WTC11 (cell line): Measurements from ENCODE around the gene RUSC2. TPM values are rescaled to one million over a fixed set of nuclear protein-coding genes. Genes with fewer than 3 reads are reported as not detected.

Experiments
- ATAC-seq: fragments of 200-7000 bp; cut with Tn5 transposase; 2 replicates; pipeline ENCODE4 v1.10.0; 2021; ENCODE audit warnings: mild to moderate bottlenecking, moderate library complexity
- CTCF ChIA-PET: fragments of 300-600 bp; sonication (Branson Sonifier 250); formaldehyde crosslinking; loops from one replicate; lab custom pipeline; 2021; ENCODE audit warnings: antibody characterized with exemption; lab: Charles Lee
- POLR2A ChIA-PET: fragments of 350-600 bp; sonication (Branson Sonifier 250); formaldehyde crosslinking; loops from one replicate; lab custom pipeline; 2021; ENCODE audit warnings: antibody characterized with exemption; lab: Charles Lee
- DNase-seq: peaks from one replicate; pipeline ENCODE4 v3.0.0; 2021; ENCODE audit warnings: low spot score
- H3K27ac Mint-ChIP-seq: 2 replicates; pipeline ENCODE4 v1.8.0; 2021; ENCODE audit warnings: mixed read lengths
- H3K27me3 Mint-ChIP-seq: 2 replicates; pipeline ENCODE4 v1.8.0; 2021; ENCODE audit warnings: low read depth, mild to moderate bottlenecking, moderate library complexity, mixed read lengths
- H3K36me3 Mint-ChIP-seq: 2 replicates; pipeline ENCODE4 v1.8.0; 2021; ENCODE audit warnings: mixed read lengths
- H3K4me1 Mint-ChIP-seq: 2 replicates; pipeline ENCODE4 v1.8.0; 2022; ENCODE audit warnings: mixed read lengths
- H3K4me3 Mint-ChIP-seq: 2 replicates; pipeline ENCODE4 v1.8.0; 2021; ENCODE audit warnings: mild to moderate bottlenecking, moderate library complexity, mixed read lengths
- H3K9me3 Mint-ChIP-seq: 2 replicates; pipeline ENCODE4 v1.8.0; 2021; ENCODE audit warnings: mixed read lengths
- CBFB ChIP-seq: sonication (generic); formaldehyde crosslinking; IDR thresholded peaks from 2 replicates; pipeline ENCODE4 v1.8.1; 2022; ENCODE audit warnings: mild to moderate bottlenecking, low read depth, missing genetic modification reagents
- CREM ChIP-seq: sonication (generic); formaldehyde crosslinking; IDR thresholded peaks from 2 replicates; pipeline ENCODE4 v1.8.1; 2022; ENCODE audit warnings: mild to moderate bottlenecking, missing genetic modification reagents, moderate library complexity
- CTCF ChIP-seq: fragments of 200-600 bp; IDR thresholded peaks from 2 replicates; pipeline ENCODE4 v1.8.0; 2022; ENCODE audit warnings: antibody characterized with exemption
- E2F4 ChIP-seq: sonication (generic); formaldehyde crosslinking; IDR thresholded peaks from 2 replicates; pipeline ENCODE4 v1.8.1; 2022; ENCODE audit warnings: low read depth, mild to moderate bottlenecking, moderate library complexity, missing genetic modification reagents, borderline replicate concordance
- ESRRA ChIP-seq: sonication (generic); formaldehyde crosslinking; IDR thresholded peaks from 2 replicates; pipeline ENCODE4 v1.8.1; 2022; ENCODE audit warnings: mild to moderate bottlenecking, missing genetic modification reagents, borderline replicate concordance
- FOXJ3 ChIP-seq: sonication (generic); formaldehyde crosslinking; IDR thresholded peaks from 2 replicates; pipeline ENCODE4 v1.9.0; 2021; ENCODE audit warnings: missing genetic modification reagents, mild to moderate bottlenecking, borderline replicate concordance
- FOXP1 ChIP-seq: sonication (generic); formaldehyde crosslinking; IDR thresholded peaks from 2 replicates; pipeline ENCODE4 v1.8.0; 2022; ENCODE audit warnings: missing genetic modification reagents, mild to moderate bottlenecking, moderate library complexity, borderline replicate concordance
- GABPB1 ChIP-seq: sonication (generic); formaldehyde crosslinking; IDR thresholded peaks from 2 replicates; pipeline ENCODE4 v1.8.1; 2023; ENCODE audit warnings: mild to moderate bottlenecking, missing genetic modification reagents
- NFE2L1 ChIP-seq: sonication (generic); formaldehyde crosslinking; IDR thresholded peaks from 2 replicates; pipeline ENCODE4 v1.8.1; 2023; ENCODE audit warnings: missing genetic modification reagents
- PRRX2 ChIP-seq: fragments of 250-450 bp; sonication (Bioruptor Pico); IDR thresholded peaks from 2 replicates; pipeline ENCODE4 v1.8.0; 2021; ENCODE audit warnings: mild to moderate bottlenecking
- RELA ChIP-seq: sonication (generic); formaldehyde crosslinking; IDR thresholded peaks from 2 replicates; pipeline ENCODE4 v1.8.1; 2022; ENCODE audit warnings: missing genetic modification reagents, mild to moderate bottlenecking, borderline replicate concordance
- RORB ChIP-seq: fragments of 250-450 bp; sonication (Bioruptor Pico); IDR thresholded peaks from 2 replicates; pipeline ENCODE4 v1.9.0; 2021; ENCODE audit warnings: mild to moderate bottlenecking
- SP1 ChIP-seq: sonication (generic); formaldehyde crosslinking; conservative IDR thresholded peaks from 2 replicates; pipeline ENCODE4 v1.8.1; 2022; ENCODE audit warnings: missing genetic modification reagents
- STAT6 ChIP-seq: sonication (generic); formaldehyde crosslinking; conservative IDR thresholded peaks from 2 replicates; pipeline ENCODE4 v1.8.1; 2023; ENCODE audit warnings: mild to moderate bottlenecking, low read depth, missing genetic modification reagents, moderate library complexity
- TEAD1 ChIP-seq: sonication (generic); formaldehyde crosslinking; IDR thresholded peaks from 2 replicates; pipeline ENCODE4 v1.8.0; 2022; ENCODE audit warnings: mild to moderate bottlenecking, missing genetic modification reagents
- TEAD4 ChIP-seq: sonication (generic); formaldehyde crosslinking; IDR thresholded peaks from 2 replicates; pipeline ENCODE4 v1.8.0; 2022; ENCODE audit warnings: mild to moderate bottlenecking, missing genetic modification reagents
- TP53 ChIP-seq: sonication (generic); formaldehyde crosslinking; IDR thresholded peaks from 2 replicates; pipeline ENCODE4 v1.8.1; 2023; ENCODE audit warnings: mild to moderate bottlenecking, missing genetic modification reagents
- USF2 ChIP-seq: sonication (generic); formaldehyde crosslinking; IDR thresholded peaks from 2 replicates; pipeline ENCODE4 v1.8.1; 2023; ENCODE audit warnings: mild to moderate bottlenecking, missing genetic modification reagents, moderate library complexity
- ZNF232 ChIP-seq: sonication (generic); formaldehyde crosslinking; IDR thresholded peaks from 2 replicates; pipeline ENCODE4 v1.8.0; 2022; ENCODE audit warnings: mild to moderate bottlenecking, missing genetic modification reagents
- ZNF281 ChIP-seq: sonication (generic); formaldehyde crosslinking; IDR thresholded peaks from 2 replicates; pipeline ENCODE4 v1.8.0; 2023; ENCODE audit warnings: mild to moderate bottlenecking, missing genetic modification reagents
- ZNF416 ChIP-seq: fragments of 250-450 bp; sonication (Bioruptor Pico); IDR thresholded peaks from 2 replicates; pipeline ENCODE4 v1.9.0; 2021; ENCODE audit warnings: mild to moderate bottlenecking, inconsistent platforms
- ZNF423 ChIP-seq: fragments of 250-450 bp; sonication (Bioruptor Pico); IDR thresholded peaks from 2 replicates; pipeline ENCODE4 v2.1.2; 2022; ENCODE audit warnings: mild to moderate bottlenecking, moderate library complexity
- total RNA-seq: library from RNA; stranded (reverse); gene quantifications from 3 replicates; pipeline ENCODE4 v1.2.3, GENCODE V29; 2021

Gene RUSC2
- total RNA-seq, 1 experiment from 2014 or later: 9.4 TPM

- TF ChIP-seq STAT6 (CRISPR knock-in tag) (no peak), ZNF232 (no peak), PRRX2 (CRISPR knock-in tag) (no peak)
These were observed 26.6 kb downstream of the RUSC2 start (continued) for GRCh38 chr9:35516479-35516878.

GRCh38 chr9:35517131-35517530, 27.2 kb downstream of the RUSC2 start:
- no peaks in the 10 kb centered on the region for H3K27me3 Mint-ChIP-seq
- H3K4me3 Mint-ChIP-seq: no peak overlapping the region
- ATAC-seq (no peak), DNase-seq (no peak)
- POLR2A ChIA-PET: no interaction called here
- CTCF ChIA-PET: no interaction called here
- no peaks in the 10 kb centered on the region for H3K36me3 Mint-ChIP-seq
- peaks cover 47% of the 10 kb centered on the region for H3K4me1 Mint-ChIP-seq
- no peak for TF ChIP-seq CBFB
- no peak for TF ChIP-seq GABPB1 (CRISPR knock-in tag)
- no peak for TF ChIP-seq TEAD1 (CRISPR knock-in tag)
- TF ChIP-seq SP1: no peak
- H3K27ac Mint-ChIP-seq: peak overlapping the region; percentile 96
- H3K9me3 Mint-ChIP-seq: no peaks in the 10 kb centered on the region

- ChIA-PET POLR2A (interaction anchor here (0.9 to 1.2 kb wide), 2 partner anchors 20 to 36 kb away, joined by 4 to 6 read pairs; no protein-coding TSS in a partner anchor), CTCF (interaction anchor here (0.9 to 1.7 kb wide), 7 partner anchors 21 to 527 kb away, joined by 3 to 14 read pairs (median 3); no protein-coding TSS in a partner anchor)
- DNase-seq: no peak
- no peaks in the 10 kb centered on the region for H3K36me3 Mint-ChIP-seq
- H3K9me3 Mint-ChIP-seq: no peaks in the 10 kb centered on the region
- no peaks in the 10 kb centered on the region for H3K27me3 Mint-ChIP-seq
- H3K4me3 Mint-ChIP-seq: no peak overlapping the region
- no peak; the same call in 1 of the 2 replicates for ATAC-seq
- TF ChIP-seq NFE2L1 (no peak), RELA (CRISPR knock-in tag) (no peak), FOXP1 (CRISPR knock-in tag) (no peak), FOXJ3 (CRISPR knock-in tag) (no peak), E2F4 (CRISPR knock-in tag) (no peak), RORB (no peak), SP1 (no peak), ZNF423 (CRISPR knock-in tag) (no peak), ZNF416 (CRISPR knock-in tag) (no peak)
- TF ChIP-seq, all 79 proteins: peak for 0
- peak overlapping the region; percentile 73 for H3K27ac Mint-ChIP-seq
- H3K4me1 Mint-ChIP-seq: peaks cover 47% of the 10 kb centered on the region
These were observed 27.8 kb downstream of the RUSC2 start for GRCh38 chr9:35517552-35518224.

GRCh38 chr9:35518225-35518821, 28.4 kb downstream of the RUSC2 start:
- Mint-ChIP-seq H3K9me3 (no peaks in the 10 kb centered on the region), H3K4me3 (peak overlapping the region; percentile 12; the same call in 1 of the 2 replicates), H3K4me1 (peaks cover 47% of the 10 kb centered on the region), H3K27me3 (no peaks in the 10 kb centered on the region), H3K36me3 (no peaks in the 10 kb centered on the region), H3K27ac (peak overlapping the region; percentile 73)
- POLR2A ChIA-PET: interaction anchor here (0.9 to 1.2 kb wide), 2 partner anchors 20 to 35 kb away, joined by 4 to 6 read pairs; no protein-coding TSS in a partner anchor
- CTCF ChIA-PET: interaction anchor here (0.6 to 1.7 kb wide), 8 partner anchors 20 to 528 kb away, joined by 3 to 14 read pairs (median 3); no protein-coding TSS in a partner anchor
- DNase-seq (peak; percentile 59), ATAC-seq (peak; percentile 95)
- TF ChIP-seq ESRRA (CRISPR knock-in tag) (no peak), TEAD4 (CRISPR knock-in tag) (peak; percentile 83; the same call in 1 of the 2 replicates), ZNF281 (CRISPR knock-in tag) (no peak), TP53 (CRISPR knock-in tag) (no peak), CTCF (no peak), CREM (CRISPR knock-in tag) (no peak), USF2 (CRISPR knock-in tag) (no peak)
